Measurements from ENCODE around the gene MYO18A. TPM values are rescaled to one million over a fixed set of nuclear protein-coding genes. Genes with fewer than 3 reads are reported as not detected.

Gene MYO18A
- total and polyA plus RNA-seq, 2 of the 4 experiments (the other 2 are of a cell fraction): 22.4 to 39.1 TPM

DNA sequence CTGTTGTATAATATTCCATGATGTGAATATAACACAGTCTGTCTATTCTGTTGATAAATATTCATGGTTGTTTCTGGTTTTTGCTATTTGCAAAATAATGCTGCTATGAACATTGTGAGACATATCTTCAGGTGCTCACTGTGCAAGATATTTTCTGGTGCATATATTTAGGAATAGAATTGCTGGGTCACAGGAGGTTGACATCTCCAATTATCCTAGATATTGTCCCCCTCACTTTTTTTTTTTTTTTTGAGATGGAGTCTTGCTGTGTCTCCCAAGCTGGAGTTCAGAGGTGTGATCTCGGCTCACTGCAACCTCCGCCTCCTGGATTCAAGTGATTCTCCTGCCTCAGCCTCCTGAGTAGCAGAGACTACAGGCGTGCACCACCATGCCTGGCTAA is 14.5 kb upstream of the MYO18A start:
- no peak overlapping the region for H2BK20ac ChIP-seq (ENCODE audit: low read depth, low read length)
- BruUV-seq (replicated peaks): no TSS peak
- H3K9me3 ChIP-seq (ENCODE audit: control insufficient read depth, insufficient read depth, low read length): no peaks in the 10 kb centered on the region
- no peak overlapping the region for H3K27ac ChIP-seq (ENCODE audit: insufficient read depth, low read length)
- 0 out of 2 replicates have a peak, but pooled peaks cover 2% of the 10 kb centered on the region for H3K9me1 ChIP-seq (ENCODE audit: insufficient read depth, low read length)
- no peak for TF ChIP-seq RCOR1 (IDR thresholded peaks at IDR 0.05; ENCODE audit: insufficient replicate concordance, low read length)
- TF ChIP-seq NFE2L2 (IDR thresholded peaks at IDR 0.05; ENCODE audit: low read depth, low read length): peak; percentile 34; the same call in 1 of the 2 replicates
- H4K91ac ChIP-seq (ENCODE audit: insufficient read depth, low read depth, low read length): no peak overlapping the region
- peaks cover 14% of the 10 kb centered on the region for H3K27me3 ChIP-seq (ENCODE audit: control insufficient read depth, insufficient read depth, low read length)
- no peak overlapping the region for H4K5ac ChIP-seq (ENCODE audit: low read depth, low read length)
- H2AK9ac ChIP-seq (replicated peaks; ENCODE audit: low read depth, low read length, poor library complexity): no peak overlapping the region
- no CpG with 5 or more reads among the region's 3 CpGs for WGBS, 2 experiments (ENCODE audit: extremely low coverage in 2 of 2, insufficient read length in 1 of 2)
- H3K18ac ChIP-seq (ENCODE audit: low read depth, low read length): no peak overlapping the region
- no peak overlapping the region for H3K9ac ChIP-seq (ENCODE audit: low read depth, low read length)
- no peak overlapping the region for H3K14ac ChIP-seq (replicated peaks; ENCODE audit: low read depth, low read length)
- H2AK5ac ChIP-seq (ENCODE audit: low read depth, low read length): no peak overlapping the region
- ATAC-seq (ENCODE audit: low read depth) (no peak), DNase-seq (no peak)
- H3K36me3 ChIP-seq (ENCODE audit: control insufficient read depth, insufficient read depth, low read length): no peaks in the 10 kb centered on the region
- no peak overlapping the region for H3K4ac ChIP-seq (ENCODE audit: low read depth, low read length)
- H2BK5ac ChIP-seq (ENCODE audit: low read depth, low read length, poor library complexity, severe bottlenecking): no peak overlapping the region
- H2AFZ ChIP-seq (replicated peaks; ENCODE audit: low read length, poor library complexity): no peak overlapping the region
- no peak overlapping the region for H3K4me3 ChIP-seq (ENCODE audit: insufficient read depth, low read depth, low read length)
- H3K4me2 ChIP-seq (ENCODE audit: low read depth, low read length): no peak overlapping the region
- H3K79me1 ChIP-seq (ENCODE audit: low read depth in 1 of 2, low read length in 2 of 2): no peaks in the 10 kb centered on the region
- in situ Hi-C loops (cut with MboI; ENCODE audit: low sequenced_read_pairs) (no loop called here), intact Hi-C loops (cut with micrococcal nuclease) (no loop called here), dilution Hi-C loops (cut with HindIII; ENCODE audit: low sequenced_read_pairs, unreplicated experiment) (no loop called here)
- no peaks in the 10 kb centered on the region for H4K20me1 ChIP-seq (ENCODE audit: insufficient read depth, low read length)
- ChIA-PET CTCF (interaction anchor here (1.4 to 1.5 kb wide), 2 partner anchors 14 kb away, joined by 3 to 4 read pairs; partner anchors contain the start of gene MYO18A), POLR2A (ENCODE audit: unreplicated experiment) (no interaction called here)
- no peak overlapping the region for H3K56ac ChIP-seq (ENCODE audit: extremely low read depth, insufficient read depth, low read length)
- H3K23ac ChIP-seq (ENCODE audit: low read depth, low read length): no peak overlapping the region
- no peak overlapping the region for H2BK120ac ChIP-seq (ENCODE audit: low read depth, low read length)
- H4K8ac ChIP-seq (ENCODE audit: low read depth in 2 of 2, low read length in 2 of 2): no peak overlapping the region
- peaks cover 2% of the 10 kb centered on the region; the same call in 1 of the 2 replicates for H3K4me1 ChIP-seq (ENCODE audit: control insufficient read depth, insufficient read depth, low read length)
- H2BK15ac ChIP-seq (ENCODE audit: low read depth, low read length): no peak overlapping the region

Data from IMR-90 (cell line).